Heart left ventricle (tissue), 16 donors: Measurements from ENCODE around the gene SOD1. TPM values are rescaled to one million over a fixed set of nuclear protein-coding genes. Genes with fewer than 3 reads are reported as not detected.

Experiments
- ATAC-seq, 4 donors: fragments of 200-7000 bp; cut with Tn5 transposase; one replicate each; pipeline ENCODE4 v1.9.1; 2020 to 2022; ENCODE audit warnings: moderate library complexity in 4 of 4, mild to moderate bottlenecking in 3 of 4, moderate number of reproducible peaks in 1 of 4
- DNase-seq, 5 donors: peaks; one replicate each; pipeline ENCODE4 v3.0.0-alpha.2; 2020
- H3K27ac ChIP-seq, 12 donors: fragments of 200-600 bp; sonication (generic) in 4 of 12; one replicate each; pipeline versions ENCODE4 v1.5.0 to v1.8.0; 2016 to 2022; ENCODE audit warnings: mild to moderate bottlenecking in 2 of 12
- H3K27me3 ChIP-seq, 9 donors: fragments of 200-600 bp; sonication (generic) in 2 of 9; one replicate each; pipeline versions ENCODE4 v1.5.1 to v1.8.0; 2016 to 2022; ENCODE audit warnings: mild to moderate bottlenecking in 3 of 9
- H3K36me3 ChIP-seq, 9 donors: fragments of 200-600 bp; sonication (generic) in 2 of 9; one replicate each; pipeline versions ENCODE4 v1.5.0 to v1.8.0; 2018 to 2022; ENCODE audit warnings: mild to moderate bottlenecking in 2 of 9
- H3K4me1 ChIP-seq, 12 donors: fragments of 200-600 bp; sonication (generic) in 4 of 12; one replicate each; pipeline versions ENCODE4 v1.5.0 to v1.8.0; 2016 to 2022; ENCODE audit warnings: mild to moderate bottlenecking in 3 of 12
- H3K4me3 ChIP-seq, 12 donors: fragments of 200-600 bp; sonication (generic) in 4 of 12; one replicate each; pipeline versions ENCODE4 v1.5.0 to v1.8.0; 2017 to 2022; ENCODE audit warnings: mild to moderate bottlenecking in 9 of 12, moderate library complexity in 4 of 12
- H3K9me3 ChIP-seq, 12 donors: fragments of 200-600 bp; sonication (generic) in 4 of 12; one replicate each; pipeline versions ENCODE4 v1.5.0 to v1.8.0; 2016 to 2022; ENCODE audit warnings: mild to moderate bottlenecking in 1 of 12
- POLR2A ChIP-seq, 2 donors: fragments of 450-650 bp; IDR thresholded peaks; one replicate each; pipeline ENCODE4 v1.6.1; 2017; ENCODE audit warnings: antibody characterized with exemption in 2 of 2, mild to moderate bottlenecking in 2 of 2, moderate library complexity in 2 of 2
- WGBS, 4 donors: extraction: QIAGEN DNeasy Blood & Tissue Kit in 2 of 4; methylation state at CpG; one replicate each; pipeline versions ENCODE4 v1.1.5 to v1.1.7; 2013 to 2018; 5-methylcytosine and 5-hydroxymethylcytosine counted together
- intact Hi-C, 10 donors: fragments of 100-400 bp; cut with DNase I; formaldehyde crosslinking; loops; one replicate each; pipeline versions ENCODE4 v1.11.1 to v1.14.2; 2022
- long read RNA-seq, 3 donors: library from polyadenylated mRNA; unstranded; transcript quantifications; one replicate each; pipeline ENCODE4 v2.0.0, GENCODE V29; 2020 to 2021
- polyA plus RNA-seq, 2 donors: library from polyadenylated mRNA; stranded (reverse); fragments of 200-250 nt; gene quantifications; one replicate each; pipeline ENCODE4 v1.2.3, GENCODE V29; 2013
- total RNA-seq, 9 donors: library from RNA; depleted of rRNA in 2 of 9; stranded (reverse); fragments of >200 nt in 2 of 9; fragmentation: NEBNext Ultra II Directional in 3 of 9; extraction: Animal tissue kit (Norgen Biotek cat#: 25700) in 3 of 9; gene quantifications; one replicate each; pipeline versions ENCODE4 v1.1.0 to v1.2.4, GENCODE V29; 2016 to 2023
- TF ChIP-seq, protein P1 (sequence below), 12 donors: fragments of 200-600 bp; sonication (generic) in 4 of 12; IDR thresholded peaks; one replicate each; pipeline versions ENCODE4 v1.5.0 to v1.8.0; 2018 to 2022; ENCODE audit warnings: antibody characterized with exemption in 12 of 12, mild to moderate bottlenecking in 5 of 12
- donor health status: ischemic (EF 13 %, LVEDD 7.1; RV severe dilation, severe dysfunction).
- donor health status: healthy with polysubstance abuse.
- donor health status: DM: no; HTN: yes; CAD: no.
- donor health status: DM: no; HTN: no; CAD: no.
- donor health status: ischemic (EF 25% LVEDD 6.9; RV normal size, moderate dysfunction).
- donor health status: ischemic (EF 25% LVEDD 5.7; RV mildly dilated, moderate dysfunction).
- donor health status: healthy.
- donor health status: DM: yes; HTN: yes; CAD: no.
- donor health status: ischemic (EF 35%, LVEDD 5.7; RV mildly dilated, moderate dysfunction).
- donor health status: nonischemic (EF 11% LVEDD 7.7; RV severe dilation, severe dysfunction).
- donor health status: DM: yes; HTN: yes; CAD: no.
- donor health status: PGD.
- donor health status: ischemic (EF 29% LVEDD 5.4; RV normal size, mild dysfunction).
- donor health status: nonischemic (EF 23%, LVEDD 6.1; RV moderate dilation, normal function).

The SOD1 gene
- total RNA-seq, result 100 to 1,000 TPM; 348 to 487 (median 422) TPM
- 100 to 1,000 TPM; 406 to 644 TPM for polyA plus RNA-seq
- long read RNA-seq, donor 1, transcript SOD1-201 (5 exons, 966 nt), result major isoform, 407 of 438 reads
- long read RNA-seq, donor 1, partial matches to known transcripts, result 11 of 438 reads
- long read RNA-seq, donor 1, other reads (novel, unspliced or antisense), result 19 of 438 reads
- long read RNA-seq, donor 2, transcript SOD1-201 (5 exons, 966 nt), result major isoform, 364 of 378 reads
- long read RNA-seq, donor 2, partial matches to known transcripts, result 4 of 378 reads
- long read RNA-seq, donor 2, other reads (novel, unspliced or antisense), result 10 of 378 reads
- long read RNA-seq, donor 3, transcript SOD1-201 (5 exons, 966 nt), result major isoform, 246 of 261 reads
- long read RNA-seq, donor 3, partial matches to known transcripts, result 3 of 261 reads
- long read RNA-seq, donor 3, other reads (novel, unspliced or antisense), result 12 of 261 reads

DNA sequence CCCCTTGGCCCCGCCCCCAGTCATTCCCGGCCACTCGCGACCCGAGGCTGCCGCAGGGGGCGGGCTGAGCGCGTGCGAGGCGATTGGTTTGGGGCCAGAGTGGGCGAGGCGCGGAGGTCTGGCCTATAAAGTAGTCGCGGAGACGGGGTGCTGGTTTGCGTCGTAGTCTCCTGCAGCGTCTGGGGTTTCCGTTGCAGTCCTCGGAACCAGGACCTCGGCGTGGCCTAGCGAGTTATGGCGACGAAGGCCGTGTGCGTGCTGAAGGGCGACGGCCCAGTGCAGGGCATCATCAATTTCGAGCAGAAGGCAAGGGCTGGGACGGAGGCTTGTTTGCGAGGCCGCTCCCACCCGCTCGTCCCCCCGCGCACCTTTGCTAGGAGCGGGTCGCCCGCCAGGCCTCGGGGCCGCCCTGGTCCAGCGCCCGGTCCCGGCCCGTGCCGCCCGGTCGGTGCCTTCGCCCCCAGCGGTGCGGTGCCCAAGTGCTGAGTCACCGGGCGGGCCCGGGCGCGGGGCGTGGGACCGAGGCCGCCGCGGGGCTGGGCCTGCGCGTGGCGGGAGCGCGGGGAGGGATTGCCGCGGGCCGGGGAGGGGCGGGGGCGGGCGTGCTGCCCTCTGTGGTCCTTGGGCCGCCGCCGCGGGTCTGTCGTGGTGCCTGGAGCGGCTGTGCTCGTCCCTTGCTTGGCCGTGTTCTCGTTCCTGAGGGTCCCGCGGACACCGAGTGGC lies at the start of gene SOD1:
Gene SOD1 (plus strand): TSS at position 158 of the 723 bp plus-strand sequence. CDS start 77 bp downstream, at position 235.
- Histone ChIP-seq H3K4me1 (peaks cover 0 to 44% (median 28%) of the 10 kb centered on the region in 12 donors), H3K27me3 (no peaks in the 10 kb centered on the region), H3K27ac (peak within 1 kb of the TSS; percentile 81 to 98 (median 93)), H3K4me3 (peak within 1 kb of the TSS; percentile 71 to 92 (median 86)), H3K36me3 (peaks cover 0 to 27% (median 20%) of the 10 kb centered on the region in 9 donors), H3K9me3 (no peaks in the 10 kb centered on the region)
- WGBS, 4 donors, result 0 to 1% (median 0%) methylated on average over 36 to 87 of the region's 87 CpGs
- intact Hi-C loops, result loop anchor here in 2 of 10 donors (5.0 to 10.0 kb wide), 2 partner anchors 73 to 605 kb away; partner anchors contain the start of gene SCAF4 (in 1 of the 2)
- peak; percentile 96 to 97 (median 97) for DNase-seq
- TF ChIP-seq POLR2A (IDR thresholded peaks at IDR 0.05), result peak; percentile 7 to 94
- TF ChIP-seq, protein P1, sequence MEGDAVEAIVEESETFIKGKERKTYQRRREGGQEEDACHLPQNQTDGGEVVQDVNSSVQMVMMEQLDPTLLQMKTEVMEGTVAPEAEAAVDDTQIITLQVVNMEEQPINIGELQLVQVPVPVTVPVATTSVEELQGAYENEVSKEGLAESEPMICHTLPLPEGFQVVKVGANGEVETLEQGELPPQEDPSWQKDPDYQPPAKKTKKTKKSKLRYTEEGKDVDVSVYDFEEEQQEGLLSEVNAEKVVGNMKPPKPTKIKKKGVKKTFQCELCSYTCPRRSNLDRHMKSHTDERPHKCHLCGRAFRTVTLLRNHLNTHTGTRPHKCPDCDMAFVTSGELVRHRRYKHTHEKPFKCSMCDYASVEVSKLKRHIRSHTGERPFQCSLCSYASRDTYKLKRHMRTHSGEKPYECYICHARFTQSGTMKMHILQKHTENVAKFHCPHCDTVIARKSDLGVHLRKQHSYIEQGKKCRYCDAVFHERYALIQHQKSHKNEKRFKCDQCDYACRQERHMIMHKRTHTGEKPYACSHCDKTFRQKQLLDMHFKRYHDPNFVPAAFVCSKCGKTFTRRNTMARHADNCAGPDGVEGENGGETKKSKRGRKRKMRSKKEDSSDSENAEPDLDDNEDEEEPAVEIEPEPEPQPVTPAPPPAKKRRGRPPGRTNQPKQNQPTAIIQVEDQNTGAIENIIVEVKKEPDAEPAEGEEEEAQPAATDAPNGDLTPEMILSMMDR (IDR thresholded peaks at IDR 0.05), result peak in 4 of 12 donors; percentile 28 to 56 (median 40)
- peak; percentile 97 to 99 (median 97) for ATAC-seq

DNA sequence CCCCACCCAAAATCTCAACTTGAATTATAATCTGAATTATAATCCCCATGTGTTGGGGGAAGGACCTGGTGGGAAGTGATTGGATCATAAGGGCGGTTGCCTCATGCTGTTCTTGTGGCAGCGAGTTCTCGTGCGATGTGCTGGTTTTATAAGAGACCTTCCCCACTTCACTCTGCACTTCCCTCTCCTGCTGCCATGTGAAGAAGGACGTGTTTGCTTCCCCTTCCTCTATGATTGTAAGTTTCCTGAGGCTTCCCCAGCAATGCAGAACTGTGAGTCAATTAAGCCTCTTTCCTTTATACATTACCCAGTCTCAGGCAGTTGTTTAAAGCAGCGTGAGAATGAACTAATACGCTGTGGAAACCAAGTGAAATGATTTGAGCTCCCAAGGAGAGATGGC lies 48.0 kb upstream of the SOD1 start:
- DNase-seq, result no peak
- Histone ChIP-seq H3K27me3 (peaks cover 0 to 10% (median 0%) of the 10 kb centered on the region in 9 donors), H3K27ac (no peak overlapping the region), H3K9me3 (no peaks in the 10 kb centered on the region), H3K4me1 (no peaks in the 10 kb centered on the region), H3K36me3 (no peaks in the 10 kb centered on the region), H3K4me3 (no peak overlapping the region)
- TF ChIP-seq, protein P1 (IDR thresholded peaks at IDR 0.05), result no peak
- no peak for TF ChIP-seq POLR2A (IDR thresholded peaks at IDR 0.05)
- intact Hi-C loops, result no loop called here
- 91 to 94% (median 92%) methylated on average over 7 of the region's 7 CpGs for WGBS, 4 donors
- ATAC-seq, result no peak

DNA sequence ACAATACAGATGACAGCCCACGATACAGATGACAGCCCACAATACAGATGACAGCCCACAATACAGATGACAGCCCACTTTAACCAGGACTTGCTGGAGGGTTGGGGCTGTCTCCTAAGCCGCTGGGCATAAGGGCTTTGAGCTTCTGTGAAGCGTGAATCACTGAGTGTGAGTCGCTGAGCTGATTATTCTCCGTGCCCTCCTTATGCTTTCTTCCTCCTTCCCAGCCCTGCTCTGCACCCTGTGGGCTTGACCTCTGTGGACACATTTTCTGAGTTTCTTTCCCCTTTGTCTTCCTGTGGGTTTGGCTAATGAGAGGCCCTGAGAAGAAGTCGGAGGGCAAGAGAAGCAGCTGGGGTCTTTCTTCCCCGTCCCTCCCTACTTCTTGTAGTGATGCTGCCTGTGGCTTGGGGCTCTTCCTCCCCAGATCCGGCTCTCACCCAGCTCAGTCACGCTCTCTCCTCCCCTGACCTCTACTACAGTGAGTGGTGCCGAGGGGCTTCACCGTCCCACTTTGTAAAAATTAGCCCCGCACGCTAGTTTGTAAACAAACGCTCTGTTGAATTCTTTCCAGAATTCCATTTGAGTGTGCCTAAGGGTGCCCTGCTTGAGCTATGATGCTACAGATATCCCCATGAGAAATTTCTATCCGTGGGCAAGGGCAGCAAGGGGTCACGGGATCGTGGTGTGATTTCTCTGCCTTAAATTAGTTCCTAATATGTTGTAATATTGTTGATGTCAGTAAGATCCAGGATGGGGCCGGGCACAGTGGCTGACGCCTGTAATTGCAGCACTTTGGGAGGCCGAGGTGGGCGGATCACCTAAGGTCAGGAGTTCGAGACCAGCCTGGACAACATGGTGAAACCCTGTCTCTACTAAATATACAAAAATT lies 46.4 kb upstream of the SOD1 start:
- TF ChIP-seq, protein P1 (IDR thresholded peaks at IDR 0.05), result no peak
- TF ChIP-seq POLR2A (IDR thresholded peaks at IDR 0.05), result no peak
- DNase-seq (no peak), ATAC-seq (no peak)
- Histone ChIP-seq H3K4me1 (no peaks in the 10 kb centered on the region), H3K4me3 (no peak overlapping the region), H3K27ac (no peak overlapping the region), H3K36me3 (no peaks in the 10 kb centered on the region), H3K27me3 (peaks cover 0 to 10% (median 0%) of the 10 kb centered on the region in 9 donors), H3K9me3 (no peaks in the 10 kb centered on the region)
- 61 to 66% (median 63%) methylated on average over 22 of the region's 22 CpGs for WGBS, 4 donors
- intact Hi-C loops, result no loop called here
